ENCODE measurements around the gene SHC2.
"Not testable (repeated sequence)": the region's sequence is repeated elsewhere in the genome, so short reads cannot be mapped to it uniquely, and the experiment has no call there.

SHC2 gene

GRCh38 chr19:447064-447426, 13.8 kb downstream of the SHC2 start:
- no peak for DNase-seq (ENCODE audit: low read depth)

- no peak for DNase-seq (ENCODE audit: low read depth)
These were observed 16.1 kb downstream of the SHC2 start for GRCh38 chr19:444677-445210.

GRCh38 chr19:443005-443404, 17.8 kb downstream of the SHC2 start:
- no peak for DNase-seq (ENCODE audit: low read depth)

GRCh38 chr19:442085-442484, 18.7 kb downstream of the SHC2 start:
- no peak for DNase-seq (ENCODE audit: low read depth)

- DNase-seq (ENCODE audit: low read depth), result no peak
These were observed 19.5 kb downstream of the SHC2 start for GRCh38 chr19:441213-441836.

GRCh38 chr19:440391-441212, 20.2 kb downstream of the SHC2 start:
- no peak for DNase-seq (ENCODE audit: low read depth)

- no peak for DNase-seq (ENCODE audit: low read depth)
These were observed 21.5 kb downstream of the SHC2 start for GRCh38 chr19:439167-439900.

- DNase-seq (ENCODE audit: low read depth), result no peak
These were observed 22.3 kb downstream of the SHC2 start for GRCh38 chr19:438416-438958.

- no peak for DNase-seq (ENCODE audit: low read depth)
These were observed 23.8 kb downstream of the SHC2 start for GRCh38 chr19:437041-437440.

- no peak for DNase-seq (ENCODE audit: low read depth)
These were observed 24.4 kb downstream of the SHC2 start for GRCh38 chr19:436413-436950.

- no peak for DNase-seq (ENCODE audit: low read depth)
These were observed 25.0 kb downstream of the SHC2 start for GRCh38 chr19:435707-436412.

- DNase-seq (ENCODE audit: low read depth), result no peak
These were observed 25.7 kb downstream of the SHC2 start for GRCh38 chr19:435056-435706.

GRCh38 chr19:434152-434960, 26.5 kb downstream of the SHC2 start:
- no peak for DNase-seq (ENCODE audit: low read depth)

- no peak for DNase-seq (ENCODE audit: low read depth)
These were observed 30.1 kb downstream of the SHC2 start for GRCh38 chr19:430701-431100.

GRCh38 chr19:428149-428548, 32.7 kb downstream of the SHC2 start:
- no peak for DNase-seq (ENCODE audit: low read depth)

GRCh38 chr19:427675-428074, 33.2 kb downstream of the SHC2 start:
- not testable (repeated sequence) for DNase-seq (ENCODE audit: low read depth)

GRCh38 chr19:426725-427445, 33.9 kb downstream of the SHC2 start:
- no peak for DNase-seq (ENCODE audit: low read depth)

GRCh38 chr19:425056-425455, 35.8 kb downstream of the SHC2 start:
- no peak for DNase-seq (ENCODE audit: low read depth)

- no peak for DNase-seq (ENCODE audit: low read depth)
These were observed 36.3 kb downstream of the SHC2 start for GRCh38 chr19:424546-424945.
